Cardiac fibroblast (primary cell): ENCODE results near the gene PTGFRN.
"Not testable (repeated sequence)": the region's sequence is repeated elsewhere in the genome, so short reads cannot be mapped to it uniquely, and the experiment has no call there.

Experiments used
- DNase-seq, 2 donors: peaks; one replicate each; pipeline versions ENCODE4 v3.0.0 to v3.0.0-alpha.2; 2010; ENCODE audit warnings: low read depth in 2 of 2
- H3K4me3 ChIP-seq, 2 donors: replicated peaks in 1 of 2; 1 replicate in 1 of 2; 2 replicates in 1 of 2; pipeline ENCODE4 v1.5.1; 2011; ENCODE audit warnings: low read depth in 2 of 2, low read length in 2 of 2, mild to moderate bottlenecking in 2 of 2, moderate library complexity in 1 of 2
- CTCF ChIP-seq: IDR thresholded peaks from one replicate; pipeline ENCODE4 v1.5.1; 2011; ENCODE audit warnings: low read depth, mild to moderate bottlenecking, low read length, inconsistent platforms

The PTGFRN gene

GRCh38 chr1:116909512-116910378, at the start of gene PTGFRN:
Gene PTGFRN, plus strand, starts transcription at chr1:116909916. Its CDS starts 288 bp downstream, at chr1:116910204.
- H3K4me3 ChIP-seq = peak within 1 kb of the TSS; percentile 69 to 71
- DNase-seq = peak; percentile 60 to 85
- TF ChIP-seq CTCF = no peak

DNA sequence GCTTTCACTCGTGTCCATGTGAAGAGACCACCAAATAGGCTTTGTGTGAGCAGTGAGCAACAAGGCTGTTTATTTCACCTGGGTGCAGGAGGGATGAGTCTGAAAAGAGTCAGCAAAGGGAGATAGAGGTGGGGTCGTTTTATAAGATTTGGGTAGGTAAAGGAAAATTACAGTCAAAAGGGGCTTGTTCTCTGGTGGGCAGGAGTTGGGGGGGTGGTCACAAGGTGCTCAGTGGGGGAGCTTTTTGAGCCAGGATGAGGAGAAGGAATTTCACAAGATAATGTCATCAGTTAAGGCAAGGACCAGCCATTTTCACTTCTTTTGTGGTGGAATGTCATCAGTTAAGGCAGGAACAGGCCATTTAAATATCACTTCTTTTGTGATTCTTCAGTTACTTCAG, 49.5 kb upstream of the PTGFRN start:
- H3K4me3 ChIP-seq, DNase-seq: not testable (repeated sequence)

- DNase-seq = no peak
- no peak overlapping the region for H3K4me3 ChIP-seq
- TF ChIP-seq CTCF = no peak
Measured at GRCh38 chr1:116861137-116861536, 48.6 kb upstream of the PTGFRN start.

- DNase-seq, H3K4me3 ChIP-seq: not testable (repeated sequence)
Measured at GRCh38 chr1:116863031-116863430, 46.7 kb upstream of the PTGFRN start.

GRCh38 chr1:116866478-116866877, 43.2 kb upstream of the PTGFRN start:
- H3K4me3 ChIP-seq, DNase-seq: not testable (repeated sequence)

GRCh38 chr1:116868385-116868784, 41.3 kb upstream of the PTGFRN start:
- peak; percentile 60 to 61 for DNase-seq
- no peak for TF ChIP-seq CTCF
- no peak overlapping the region for H3K4me3 ChIP-seq

DNA sequence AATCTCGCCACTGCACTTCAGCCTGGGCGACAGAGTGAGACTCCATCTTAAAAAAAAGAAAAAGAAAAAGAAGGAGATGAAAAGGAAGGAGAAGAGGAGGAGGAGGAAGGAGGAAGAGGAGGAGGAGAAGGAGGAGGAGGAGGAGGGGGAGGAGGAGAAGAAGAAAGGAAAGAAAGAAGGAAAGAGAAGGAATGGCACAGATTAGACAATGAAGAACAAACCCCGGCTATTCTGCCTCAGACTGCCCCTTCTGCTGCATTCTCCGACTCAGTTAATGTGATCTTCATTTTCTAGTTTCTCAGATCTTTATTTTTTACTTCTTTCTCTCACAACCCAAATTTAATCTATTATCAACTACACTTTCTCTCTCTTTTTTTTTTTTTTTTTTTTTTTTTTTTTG, 40.1 kb upstream of the PTGFRN start:
- no peak for TF ChIP-seq CTCF
- no peak for DNase-seq
- H3K4me3 ChIP-seq = no peak overlapping the region

- no peak for TF ChIP-seq CTCF
- DNase-seq = no peak
- H3K4me3 ChIP-seq = no peak overlapping the region
Measured at GRCh38 chr1:116870300-116870699, 39.4 kb upstream of the PTGFRN start.
